ENCODE measurements around the gene FBXO28.
A peak's percentile ranks its signal among the peaks of the same experiment; 100 is the strongest.

GRCh38 chr1:224203243-224204016 lies 89.5 kb downstream of the FBXO28 start:
- TF ChIP-seq ZNF687 (IDR thresholded peaks at IDR 0.05), result no peak
- TF ChIP-seq, protein P1, sequence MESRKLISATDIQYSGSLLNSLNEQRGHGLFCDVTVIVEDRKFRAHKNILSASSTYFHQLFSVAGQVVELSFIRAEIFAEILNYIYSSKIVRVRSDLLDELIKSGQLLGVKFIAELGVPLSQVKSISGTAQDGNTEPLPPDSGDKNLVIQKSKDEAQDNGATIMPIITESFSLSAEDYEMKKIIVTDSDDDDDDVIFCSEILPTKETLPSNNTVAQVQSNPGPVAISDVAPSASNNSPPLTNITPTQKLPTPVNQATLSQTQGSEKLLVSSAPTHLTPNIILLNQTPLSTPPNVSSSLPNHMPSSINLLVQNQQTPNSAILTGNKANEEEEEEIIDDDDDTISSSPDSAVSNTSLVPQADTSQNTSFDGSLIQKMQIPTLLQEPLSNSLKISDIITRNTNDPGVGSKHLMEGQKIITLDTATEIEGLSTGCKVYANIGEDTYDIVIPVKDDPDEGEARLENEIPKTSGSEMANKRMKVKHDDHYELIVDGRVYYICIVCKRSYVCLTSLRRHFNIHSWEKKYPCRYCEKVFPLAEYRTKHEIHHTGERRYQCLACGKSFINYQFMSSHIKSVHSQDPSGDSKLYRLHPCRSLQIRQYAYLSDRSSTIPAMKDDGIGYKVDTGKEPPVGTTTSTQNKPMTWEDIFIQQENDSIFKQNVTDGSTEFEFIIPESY (IDR thresholded peaks at IDR 0.05), result no peak
- TF ChIP-seq, protein P2, sequence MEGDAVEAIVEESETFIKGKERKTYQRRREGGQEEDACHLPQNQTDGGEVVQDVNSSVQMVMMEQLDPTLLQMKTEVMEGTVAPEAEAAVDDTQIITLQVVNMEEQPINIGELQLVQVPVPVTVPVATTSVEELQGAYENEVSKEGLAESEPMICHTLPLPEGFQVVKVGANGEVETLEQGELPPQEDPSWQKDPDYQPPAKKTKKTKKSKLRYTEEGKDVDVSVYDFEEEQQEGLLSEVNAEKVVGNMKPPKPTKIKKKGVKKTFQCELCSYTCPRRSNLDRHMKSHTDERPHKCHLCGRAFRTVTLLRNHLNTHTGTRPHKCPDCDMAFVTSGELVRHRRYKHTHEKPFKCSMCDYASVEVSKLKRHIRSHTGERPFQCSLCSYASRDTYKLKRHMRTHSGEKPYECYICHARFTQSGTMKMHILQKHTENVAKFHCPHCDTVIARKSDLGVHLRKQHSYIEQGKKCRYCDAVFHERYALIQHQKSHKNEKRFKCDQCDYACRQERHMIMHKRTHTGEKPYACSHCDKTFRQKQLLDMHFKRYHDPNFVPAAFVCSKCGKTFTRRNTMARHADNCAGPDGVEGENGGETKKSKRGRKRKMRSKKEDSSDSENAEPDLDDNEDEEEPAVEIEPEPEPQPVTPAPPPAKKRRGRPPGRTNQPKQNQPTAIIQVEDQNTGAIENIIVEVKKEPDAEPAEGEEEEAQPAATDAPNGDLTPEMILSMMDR (IDR thresholded peaks at IDR 0.05 in 2 of 3, conservative IDR thresholded peaks at IDR 0.05 in 1 of 3; ENCODE audit: control insufficient read depth in 2 of 3, extremely low read depth in 1 of 3, insufficient read depth in 1 of 3, low read depth in 3 of 3, low read length in 3 of 3), result no peak
- TF ChIP-seq EP300 (IDR thresholded peaks at IDR 0.05; ENCODE audit: borderline replicate concordance in 1 of 2, control insufficient read depth in 1 of 2, low read depth in 2 of 2, low read length in 2 of 2), result peak in 1 of 2 experiments; percentile 79; a peak in 2 of 4 replicates
- peak; percentile 57 to 67; a peak in 3 of 4 replicates for TF ChIP-seq BHLHE40 (IDR thresholded peaks at IDR 0.05; ENCODE audit: borderline replicate concordance in 1 of 2, low read depth in 2 of 2, low read length in 1 of 2)
